Smooth muscle cell (in vitro differentiated cells): ENCODE measurements around the gene CYP3A7. TPM values are rescaled to one million over a fixed set of nuclear protein-coding genes. Genes with fewer than 3 reads are reported as not detected.

Experiments
- DNase-seq: peaks from one replicate; lab custom pipeline; 2025; ENCODE audit not compliant: unreplicated experiment; lab: John Stamatoyannopoulos, UW
- H2AFZ ChIP-seq: fragments of 200-600 bp; sonication (generic); 2 replicates; pipeline ENCODE4 v1.6.0; 2016; ENCODE audit warnings: antibody characterized with exemption, low read depth, mild to moderate bottlenecking
- H3F3A ChIP-seq: fragments of 200-600 bp; sonication (generic); 2 replicates; pipeline ENCODE4 v1.6.0; 2017; ENCODE audit warnings: antibody characterized with exemption, low read depth
- H3K27ac ChIP-seq: fragments of 200-600 bp; sonication (generic); 2 replicates; pipeline ENCODE4 v1.5.1; 2016; ENCODE audit warnings: low read depth, mild to moderate bottlenecking
- H3K27me3 ChIP-seq: fragments of 200-600 bp; sonication (generic); 2 replicates; pipeline ENCODE4 v1.6.1; 2016; ENCODE audit warnings: low read depth, mild to moderate bottlenecking
- H3K36me3 ChIP-seq: fragments of 200-600 bp; sonication (generic); 2 replicates; pipeline ENCODE4 v1.5.1; 2016; ENCODE audit warnings: low read depth
- H3K4me1 ChIP-seq: fragments of 200-600 bp; sonication (generic); 2 replicates; pipeline ENCODE4 v1.5.1; 2016; ENCODE audit warnings: low read depth
- H3K4me2 ChIP-seq: fragments of 200-600 bp; sonication (generic); 2 replicates; pipeline ENCODE4 v1.6.0; 2016; ENCODE audit warnings: mild to moderate bottlenecking
- H3K4me3 ChIP-seq: fragments of 200-600 bp; sonication (generic); 2 replicates; pipeline ENCODE4 v1.5.1; 2016; ENCODE audit warnings: mild to moderate bottlenecking
- H3K79me2 ChIP-seq: fragments of 200-600 bp; sonication (generic); 2 replicates; pipeline ENCODE4 v1.6.0; 2016; ENCODE audit warnings: low read depth, mild to moderate bottlenecking
- H3K9ac ChIP-seq: fragments of 200-600 bp; sonication (generic); 2 replicates; pipeline ENCODE4 v1.6.0; 2016; ENCODE audit warnings: low read depth
- H3K9me3 ChIP-seq: fragments of 200-600 bp; sonication (generic); replicated peaks from 2 replicates; pipeline ENCODE4 v1.5.1; 2016; ENCODE audit warnings: low read depth
- H4K20me1 ChIP-seq: fragments of 200-600 bp; sonication (generic); 2 replicates; pipeline ENCODE4 v1.6.0; 2016; ENCODE audit warnings: low read depth
- WGBS: methylation state at CpG from one replicate; pipeline ENCODE4 v1.1.7; 2016; ENCODE audit warnings: low lambda C conversion rate; 5-methylcytosine and 5-hydroxymethylcytosine counted together
- polyA plus RNA-seq: library from polyadenylated mRNA; unstranded; fragments of >200 nt; fragmentation: Nextera tagmentation; extraction: Ambion mirVana; gene quantifications from 2 replicates; pipeline ENCODE4 v1.2.1, GENCODE V29; 2016
- total RNA-seq: library from RNA; depleted of rRNA; stranded (reverse); fragments of >200 nt; gene quantifications from 2 replicates; pipeline ENCODE4 v1.2.3, GENCODE V29; 2014
- TF ChIP-seq, protein P1 (sequence below): fragments of 200-600 bp; sonication (generic); IDR thresholded peaks from 2 replicates; pipeline ENCODE4 v1.5.1; 2017; ENCODE audit warnings: borderline replicate concordance, mild to moderate bottlenecking, antibody characterized with exemption; ENCODE audit not compliant: insufficient read depth, poor library complexity, severe bottlenecking

Gene CYP3A7
- total and polyA plus RNA-seq, 2 experiments from 2014 or later = 0.18 to 0.99 TPM

DNA sequence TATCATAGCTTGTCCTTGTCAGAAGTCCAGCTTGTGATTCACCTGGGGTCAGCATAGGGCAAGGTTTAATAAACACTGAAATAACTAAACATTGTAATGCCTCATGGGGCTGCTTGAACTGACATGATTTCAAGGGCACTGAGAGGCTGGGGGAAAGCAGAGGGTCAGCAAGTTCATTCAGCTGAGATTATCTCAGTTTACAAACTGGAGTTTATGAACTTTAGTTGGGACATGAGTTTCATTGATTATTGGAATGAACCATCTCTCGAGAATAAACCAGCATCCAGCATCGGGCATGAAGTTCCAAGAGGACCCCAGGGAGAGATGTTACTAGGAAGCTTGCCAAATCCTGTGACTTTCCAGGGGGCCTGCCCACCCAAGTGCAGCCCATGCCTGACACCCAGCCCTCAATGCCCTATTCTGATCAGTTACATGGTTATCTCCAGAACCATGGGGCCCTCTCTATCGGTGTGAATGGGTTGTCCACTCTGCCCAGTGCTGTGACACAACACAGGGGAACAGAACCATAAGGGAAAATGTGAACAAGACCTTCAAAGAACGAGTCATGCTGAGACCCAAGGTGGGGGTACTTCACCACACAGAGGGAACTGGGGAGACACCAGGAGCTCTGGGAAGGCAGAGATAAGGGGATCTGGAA is 7.9 kb upstream of the CYP3A7 start:
- H3K4me1 ChIP-seq = no peaks in the 10 kb centered on the region
- no peak overlapping the region for H2AFZ ChIP-seq
- H3K9ac ChIP-seq = no peak overlapping the region
- no peaks in the 10 kb centered on the region for H3K36me3 ChIP-seq
- H3K27ac ChIP-seq = no peak overlapping the region
- no peaks in the 10 kb centered on the region for H3K27me3 ChIP-seq
- H4K20me1 ChIP-seq = no peaks in the 10 kb centered on the region
- H3K9me3 ChIP-seq = no peaks in the 10 kb centered on the region
- H3K4me3 ChIP-seq = no peak overlapping the region
- DNase-seq = no peak
- no peak overlapping the region for H3K4me2 ChIP-seq
- H3F3A ChIP-seq = no peaks in the 10 kb centered on the region
- TF ChIP-seq, protein P1, sequence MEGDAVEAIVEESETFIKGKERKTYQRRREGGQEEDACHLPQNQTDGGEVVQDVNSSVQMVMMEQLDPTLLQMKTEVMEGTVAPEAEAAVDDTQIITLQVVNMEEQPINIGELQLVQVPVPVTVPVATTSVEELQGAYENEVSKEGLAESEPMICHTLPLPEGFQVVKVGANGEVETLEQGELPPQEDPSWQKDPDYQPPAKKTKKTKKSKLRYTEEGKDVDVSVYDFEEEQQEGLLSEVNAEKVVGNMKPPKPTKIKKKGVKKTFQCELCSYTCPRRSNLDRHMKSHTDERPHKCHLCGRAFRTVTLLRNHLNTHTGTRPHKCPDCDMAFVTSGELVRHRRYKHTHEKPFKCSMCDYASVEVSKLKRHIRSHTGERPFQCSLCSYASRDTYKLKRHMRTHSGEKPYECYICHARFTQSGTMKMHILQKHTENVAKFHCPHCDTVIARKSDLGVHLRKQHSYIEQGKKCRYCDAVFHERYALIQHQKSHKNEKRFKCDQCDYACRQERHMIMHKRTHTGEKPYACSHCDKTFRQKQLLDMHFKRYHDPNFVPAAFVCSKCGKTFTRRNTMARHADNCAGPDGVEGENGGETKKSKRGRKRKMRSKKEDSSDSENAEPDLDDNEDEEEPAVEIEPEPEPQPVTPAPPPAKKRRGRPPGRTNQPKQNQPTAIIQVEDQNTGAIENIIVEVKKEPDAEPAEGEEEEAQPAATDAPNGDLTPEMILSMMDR = no peak
- WGBS = 85% methylated on average over 4 of the region's 4 CpGs
- no peaks in the 10 kb centered on the region for H3K79me2 ChIP-seq

GRCh38 chr7:99741441-99741795 is 6.4 kb upstream of the CYP3A7 start:
- Histone ChIP-seq H3K9me3 (no peaks in the 10 kb centered on the region), H2AFZ (no peak overlapping the region), H3K4me1 (no peaks in the 10 kb centered on the region), H3F3A (no peaks in the 10 kb centered on the region), H3K27ac (no peak overlapping the region), H3K27me3 (no peaks in the 10 kb centered on the region), H4K20me1 (no peaks in the 10 kb centered on the region), H3K4me3 (no peak overlapping the region), H3K9ac (no peak overlapping the region), H3K36me3 (no peaks in the 10 kb centered on the region), H3K79me2 (no peaks in the 10 kb centered on the region), H3K4me2 (no peak overlapping the region)
- 90% methylated on average over 2 of the region's 2 CpGs for WGBS
- TF ChIP-seq, protein P1 = no peak
- DNase-seq = no peak

DNA sequence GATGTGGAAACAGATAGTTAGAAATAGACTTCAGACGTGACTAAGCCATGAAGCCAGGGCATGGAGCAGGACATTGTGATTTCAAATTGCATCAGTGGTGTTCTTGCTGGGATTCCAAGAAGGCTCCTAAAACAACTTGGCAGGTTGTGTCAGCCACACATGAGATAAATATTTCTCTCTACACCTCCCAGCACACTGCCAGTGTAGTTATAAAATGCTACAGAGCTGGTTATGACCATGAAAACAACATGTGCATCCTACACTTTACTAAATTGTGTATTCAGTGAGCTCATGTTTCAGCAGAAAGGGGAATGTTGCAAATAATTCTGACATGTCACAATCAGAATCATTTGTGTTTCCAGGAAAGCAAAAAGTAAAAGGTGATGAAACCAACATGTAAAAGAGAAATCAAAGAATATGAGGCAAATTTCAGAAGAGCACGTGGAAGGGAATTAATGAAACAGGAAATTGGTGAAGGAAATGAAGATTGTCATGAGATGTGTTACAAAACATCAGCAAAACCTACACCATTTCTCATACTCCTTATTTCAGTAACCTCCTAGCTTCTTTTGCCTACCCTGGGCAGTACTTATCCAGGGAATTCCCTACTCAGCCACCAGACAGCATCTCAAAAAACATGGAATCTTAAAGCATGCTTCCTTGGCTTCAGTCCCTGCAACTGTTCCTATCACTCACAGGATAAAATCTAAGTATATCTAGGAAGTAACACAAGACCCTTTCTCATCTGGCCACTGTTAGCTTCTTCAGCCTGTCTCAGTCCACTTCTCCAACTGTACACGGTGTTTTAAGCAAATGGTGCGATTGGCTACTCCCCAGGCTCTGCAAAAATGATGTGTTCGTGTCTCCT is 5.8 kb upstream of the CYP3A7 start:
- H3K4me3 ChIP-seq = no peak overlapping the region
- no peaks in the 10 kb centered on the region for H3F3A ChIP-seq
- TF ChIP-seq, protein P1 = no peak
- H3K79me2 ChIP-seq = no peaks in the 10 kb centered on the region
- H3K27ac ChIP-seq = no peak overlapping the region
- H3K9ac ChIP-seq = no peak overlapping the region
- H2AFZ ChIP-seq = no peak overlapping the region
- DNase-seq = no peak
- H3K36me3 ChIP-seq = no peaks in the 10 kb centered on the region
- 87% methylated on average over 5 of the region's 5 CpGs for WGBS
- H3K27me3 ChIP-seq = no peaks in the 10 kb centered on the region
- no peaks in the 10 kb centered on the region for H3K4me1 ChIP-seq
- no peaks in the 10 kb centered on the region for H4K20me1 ChIP-seq
- H3K4me2 ChIP-seq = no peak overlapping the region
- no peaks in the 10 kb centered on the region for H3K9me3 ChIP-seq
